Activated naive CD4-positive, alpha-beta T cell treated with anti-CD3 and anti-CD28 coated beads, Interleukin-2, amount 10 ng/mL, durations not matched to agents 7 days and 5 days (primary cell): Measurements from ENCODE around the gene CNOT3.
A peak's percentile ranks its signal among the peaks of the same experiment; 100 is the strongest.
"Not testable (repeated sequence)": the region's sequence is repeated elsewhere in the genome, so short reads cannot be mapped to it uniquely, and the experiment has no call there.

Source experiments
- CTCF ChIA-PET: fragments of 350-600 bp; sonication (Branson Sonifier 250); formaldehyde crosslinking; loops from one replicate; lab custom pipeline; 2021; ENCODE audit warnings: antibody characterized with exemption; lab: Charles Lee
- DNase-seq: peaks from one replicate; pipeline ENCODE4 v3.0.0-alpha.2; 2020
- H3K27ac Mint-ChIP-seq: one replicate; pipeline ENCODE4 v1.8.0; 2021; ENCODE audit warnings: mild to moderate bottlenecking, moderate library complexity, mixed read lengths
- H3K27me3 Mint-ChIP-seq: one replicate; pipeline ENCODE4 v1.8.0; 2021; ENCODE audit warnings: mild to moderate bottlenecking, mixed read lengths
- H3K36me3 Mint-ChIP-seq: one replicate; pipeline ENCODE4 v1.8.0; 2021; ENCODE audit warnings: mixed read lengths
- H3K4me1 Mint-ChIP-seq: one replicate; pipeline ENCODE4 v1.8.0; 2021; ENCODE audit warnings: mixed read lengths
- H3K4me3 Mint-ChIP-seq: one replicate; pipeline ENCODE4 v1.8.0; 2021; ENCODE audit warnings: mild to moderate bottlenecking, moderate library complexity, mixed read lengths
- H3K9me3 Mint-ChIP-seq: one replicate; pipeline ENCODE4 v1.8.0; 2021; ENCODE audit warnings: mixed read lengths

Gene CNOT3

DNA sequence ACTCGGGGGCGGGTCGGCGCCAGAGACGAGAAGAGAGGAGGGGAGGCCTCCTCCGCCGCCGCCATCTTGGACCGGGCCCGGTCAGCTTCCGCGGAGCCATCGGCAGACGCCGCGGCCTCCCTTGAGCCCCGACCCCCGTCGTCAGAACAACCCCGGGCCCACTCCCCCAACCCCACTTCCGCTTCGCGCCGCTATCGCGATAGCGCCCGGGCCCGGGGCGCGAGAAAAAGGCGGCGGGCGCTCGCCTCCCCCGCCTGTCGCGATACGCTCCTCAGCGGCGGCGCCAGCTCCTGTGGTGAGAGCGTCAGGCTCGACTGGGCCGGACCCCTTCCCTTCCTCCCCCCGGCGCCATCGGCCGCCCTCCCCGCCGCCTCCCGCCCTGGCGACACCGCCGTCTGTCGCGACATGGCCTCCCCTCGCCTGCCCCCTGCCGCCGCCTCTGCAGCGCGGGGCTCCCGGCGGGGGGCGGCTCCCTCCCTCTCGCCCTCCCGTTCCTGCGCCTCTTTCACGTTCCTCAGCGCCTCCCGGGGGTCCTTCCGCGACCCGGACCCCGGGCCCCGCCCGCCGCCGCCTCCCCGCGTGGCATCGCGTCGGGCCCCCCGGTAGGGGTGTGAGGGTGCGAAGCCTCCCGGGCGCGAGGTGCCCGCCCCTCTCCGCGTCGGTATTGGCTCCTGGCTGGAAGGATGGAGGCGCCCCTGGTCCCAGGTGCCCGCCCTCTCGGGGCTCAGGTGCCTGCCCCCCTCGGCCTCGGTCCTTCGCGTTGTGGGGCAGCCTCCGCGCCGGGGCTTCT lies at the start of gene CNOT3:
Gene CNOT3, plus strand, starts transcription at position 64 of the 790 bp plus-strand sequence. CDS start 5,217 bp downstream, outside the sequence.
- H3K9me3 Mint-ChIP-seq: peaks cover 3% of the 10 kb centered on the region
- peak within 1 kb of the TSS; percentile 80 for H3K4me3 Mint-ChIP-seq
- H3K4me1 Mint-ChIP-seq: peaks cover 50% of the 10 kb centered on the region
- H3K36me3 Mint-ChIP-seq: peaks cover 32% of the 10 kb centered on the region
- DNase-seq: peak; percentile 65
- CTCF ChIA-PET: interaction anchor here (0.6 to 1.6 kb wide), 3 partner anchors 21 to 41 kb away, joined by 3 to 4 read pairs (median 3); partner anchors contain the start of gene LENG1
- peak within 1 kb of the TSS; percentile 91 for H3K27ac Mint-ChIP-seq
- peaks cover 7% of the 10 kb centered on the region for H3K27me3 Mint-ChIP-seq

DNA sequence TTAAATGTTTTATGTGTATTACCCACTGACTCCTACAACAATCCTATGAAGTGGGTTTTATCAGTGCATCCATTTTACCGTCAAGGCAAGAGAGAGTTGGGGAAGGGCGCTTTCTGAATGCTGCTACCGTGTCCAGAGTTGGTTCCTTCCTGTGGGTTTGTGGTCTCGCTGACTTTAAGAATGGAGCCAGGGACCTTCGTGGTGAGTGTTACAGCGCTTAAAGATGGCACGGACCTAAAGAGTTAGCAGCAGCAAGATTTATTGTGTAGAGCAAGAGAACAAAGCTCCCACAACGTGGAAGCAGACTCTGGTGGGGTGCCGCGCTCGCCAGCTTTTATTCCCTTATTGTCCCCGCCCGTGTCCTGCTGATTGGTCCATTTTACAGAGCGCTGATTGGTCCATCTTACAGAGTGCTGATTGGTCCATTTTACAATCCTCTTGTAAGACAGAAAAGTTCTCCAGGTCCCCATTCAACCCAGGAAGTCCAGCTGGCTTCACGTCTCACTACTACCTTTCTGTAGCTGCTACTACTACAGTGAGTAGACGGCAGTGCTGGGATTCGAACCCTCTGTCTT lies 43.0 kb upstream of the CNOT3 start:
- Mint-ChIP-seq H3K4me1 (peaks cover 16% of the 10 kb centered on the region), H3K27me3 (peaks cover 35% of the 10 kb centered on the region), H3K4me3 (no peak overlapping the region), H3K36me3 (no peaks in the 10 kb centered on the region), H3K27ac (no peak overlapping the region), H3K9me3 (peaks cover 3% of the 10 kb centered on the region)
- CTCF ChIA-PET: no interaction called here
- no peak for DNase-seq

DNA sequence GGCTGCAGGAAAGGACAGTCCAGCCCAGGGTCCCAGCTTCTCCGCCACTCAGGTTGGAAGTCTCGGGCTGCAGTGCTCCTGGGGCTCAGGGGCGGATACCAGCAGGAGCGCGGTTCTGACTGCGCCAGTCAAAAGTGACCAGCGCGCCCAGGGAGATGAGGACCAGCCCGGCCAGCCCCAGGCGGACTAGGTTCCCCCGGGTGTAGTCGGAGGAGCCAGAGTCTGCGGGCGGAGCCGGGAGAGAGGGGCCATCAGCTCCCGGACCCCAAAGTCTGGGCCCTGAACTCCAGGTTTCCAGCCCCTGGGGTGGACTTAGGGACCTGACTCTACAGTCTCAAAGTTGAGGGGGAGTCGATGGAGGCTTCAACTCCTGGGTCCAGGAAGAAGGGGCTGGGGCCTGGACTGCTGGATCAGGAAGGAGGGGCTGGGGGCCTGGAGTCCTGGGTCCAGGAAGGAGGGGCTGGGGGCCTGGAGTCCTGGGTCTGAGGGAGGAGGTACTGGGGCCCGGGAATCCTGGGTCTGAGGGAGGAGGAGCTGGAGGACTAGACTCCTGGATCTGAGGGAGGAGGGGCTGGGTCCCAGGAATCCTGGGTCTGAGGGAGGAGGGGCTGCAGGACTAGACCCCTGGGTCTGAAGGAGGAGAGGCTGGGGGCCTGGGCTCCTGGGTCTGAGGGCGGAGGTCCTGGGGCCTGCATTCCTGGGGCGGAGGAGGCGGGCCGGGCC lies 42.3 kb upstream of the CNOT3 start:
- Mint-ChIP-seq H3K4me3 (no peak overlapping the region), H3K36me3 (no peaks in the 10 kb centered on the region), H3K9me3 (peaks cover 3% of the 10 kb centered on the region), H3K27me3 (peaks cover 38% of the 10 kb centered on the region), H3K4me1 (peaks cover 16% of the 10 kb centered on the region), H3K27ac (no peak overlapping the region)
- CTCF ChIA-PET: interaction anchor here (0.7 kb wide), 1 partner anchor 13 kb away, joined by 3 read pairs; no protein-coding TSS in a partner anchor
- DNase-seq: no peak

DNA sequence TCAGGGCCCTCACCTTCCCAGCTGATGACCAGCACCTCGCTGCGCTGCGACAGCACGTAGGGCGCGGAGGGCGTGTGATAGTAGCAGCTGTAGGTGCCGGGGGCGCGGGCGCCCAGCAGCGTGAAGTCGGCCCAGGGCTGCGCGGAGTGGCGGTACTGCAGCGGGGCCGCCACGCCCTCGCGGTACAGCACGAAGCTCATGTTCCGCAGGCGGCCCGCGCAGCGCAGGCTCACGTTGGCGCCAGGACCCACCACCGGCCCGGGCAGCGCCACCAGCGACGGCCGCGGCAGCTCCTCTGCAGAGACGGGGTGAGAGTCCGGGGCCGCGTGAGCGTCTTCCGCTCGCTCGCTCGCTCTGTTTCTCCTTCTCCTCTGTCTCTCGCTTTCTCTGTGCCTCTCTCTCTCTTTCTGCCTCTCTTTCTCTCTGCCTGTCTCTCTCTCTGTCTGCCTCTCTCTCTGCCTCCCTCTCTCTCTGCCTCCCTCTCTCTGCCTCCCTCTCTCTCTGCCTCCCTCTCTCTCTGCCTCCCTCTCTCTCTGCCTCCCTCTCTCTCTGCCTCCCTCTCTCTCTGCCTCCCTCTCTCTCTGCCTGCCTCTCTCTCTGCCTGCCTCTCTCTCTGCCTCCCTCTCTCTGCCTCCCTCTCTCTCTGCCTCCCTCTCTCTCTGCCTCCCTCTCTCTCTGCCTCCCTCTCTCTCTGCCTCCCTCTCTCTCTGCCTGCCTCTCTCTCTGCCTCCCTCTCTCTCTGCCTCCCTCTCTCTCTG lies 41.5 kb upstream of the CNOT3 start:
- peaks cover 41% of the 10 kb centered on the region for H3K27me3 Mint-ChIP-seq
- CTCF ChIA-PET: interaction anchor here (0.7 to 1.1 kb wide), 2 partner anchors 14 to 253 kb away, joined by 3 read pairs; no protein-coding TSS in a partner anchor
- H3K4me1 Mint-ChIP-seq: peaks cover 16% of the 10 kb centered on the region
- H3K9me3 Mint-ChIP-seq, H3K36me3 Mint-ChIP-seq: not testable (repeated sequence)
- DNase-seq: peak; percentile 69
- H3K4me3 Mint-ChIP-seq: peak overlapping the region; percentile 69
- peak overlapping the region; percentile 66 for H3K27ac Mint-ChIP-seq

DNA sequence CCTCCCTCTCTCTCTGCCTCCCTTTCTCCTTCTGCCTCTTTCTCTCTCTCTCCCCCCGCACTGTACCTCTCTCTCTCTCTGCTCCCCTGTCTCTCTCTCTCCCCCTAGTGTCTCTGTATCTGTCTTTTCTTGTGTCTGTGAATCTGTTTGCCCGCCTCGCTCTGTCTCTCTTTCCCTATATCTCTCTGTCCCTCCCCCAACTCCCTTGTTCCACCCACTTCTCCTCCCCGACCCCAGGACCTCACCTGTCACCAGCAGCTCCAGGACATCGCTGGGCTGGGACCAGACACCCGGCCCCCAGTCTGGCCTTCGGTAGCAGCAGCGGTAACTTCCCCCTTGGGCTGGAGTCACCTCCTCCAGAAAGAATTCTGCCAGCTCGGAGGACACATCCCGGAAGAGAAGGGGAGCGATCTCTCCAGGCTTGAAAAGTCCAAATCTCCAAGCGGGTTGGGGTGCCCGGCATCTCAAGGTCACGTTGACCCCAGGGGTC lies 40.9 kb upstream of the CNOT3 start:
- peaks cover 16% of the 10 kb centered on the region for H3K4me1 Mint-ChIP-seq
- CTCF ChIA-PET: interaction anchor here (0.7 to 1.1 kb wide), 3 partner anchors 10 to 253 kb away, joined by 3 to 4 read pairs (median 3); partner anchors contain the start of gene CNOT3
- peaks cover 41% of the 10 kb centered on the region for H3K27me3 Mint-ChIP-seq
- H3K4me3 Mint-ChIP-seq: peak overlapping the region; percentile 50
- H3K27ac Mint-ChIP-seq: peak overlapping the region; percentile 11
- peaks cover 3% of the 10 kb centered on the region for H3K9me3 Mint-ChIP-seq
- no peaks in the 10 kb centered on the region for H3K36me3 Mint-ChIP-seq
- no peak for DNase-seq

DNA sequence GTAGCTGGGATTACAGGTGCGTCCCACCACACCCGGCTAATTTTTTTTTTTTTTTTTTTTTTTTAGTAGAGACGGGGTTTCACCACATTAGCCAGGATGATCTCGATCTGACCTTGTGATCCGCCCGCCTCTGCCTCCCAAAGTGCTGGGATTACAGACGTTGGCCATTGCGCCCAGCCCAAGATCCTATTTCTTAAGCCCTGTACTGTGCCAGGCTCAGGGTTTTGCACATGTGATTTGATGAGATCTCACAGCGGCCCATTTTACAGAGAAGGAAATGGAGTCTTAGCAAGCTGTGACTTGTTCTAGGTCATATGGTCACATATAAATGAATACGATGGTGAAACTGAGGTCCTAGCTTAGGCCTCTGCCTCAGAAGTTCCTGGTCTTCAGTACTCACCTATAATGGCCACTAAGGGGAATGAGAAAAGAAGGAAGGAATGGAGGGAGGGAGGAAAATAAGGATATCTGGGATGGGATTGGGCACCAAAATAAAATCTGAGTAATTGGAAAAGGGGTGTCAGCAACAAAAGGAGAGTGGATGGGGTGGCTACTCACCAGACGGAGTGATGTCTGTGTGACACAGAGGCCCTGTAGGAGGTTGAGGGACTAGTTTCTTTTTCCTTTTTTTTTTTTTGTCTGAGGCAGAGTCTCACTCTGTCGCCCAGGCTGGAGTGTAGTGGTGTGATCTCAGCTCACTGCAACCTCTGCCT lies 38.2 kb upstream of the CNOT3 start:
- Mint-ChIP-seq H3K36me3 (peaks cover 3% of the 10 kb centered on the region), H3K4me1 (peaks cover 28% of the 10 kb centered on the region), H3K4me3 (no peak overlapping the region), H3K27ac (no peak overlapping the region), H3K27me3 (peaks cover 34% of the 10 kb centered on the region), H3K9me3 (no peaks in the 10 kb centered on the region)
- DNase-seq: no peak
- CTCF ChIA-PET: no interaction called here

DNA sequence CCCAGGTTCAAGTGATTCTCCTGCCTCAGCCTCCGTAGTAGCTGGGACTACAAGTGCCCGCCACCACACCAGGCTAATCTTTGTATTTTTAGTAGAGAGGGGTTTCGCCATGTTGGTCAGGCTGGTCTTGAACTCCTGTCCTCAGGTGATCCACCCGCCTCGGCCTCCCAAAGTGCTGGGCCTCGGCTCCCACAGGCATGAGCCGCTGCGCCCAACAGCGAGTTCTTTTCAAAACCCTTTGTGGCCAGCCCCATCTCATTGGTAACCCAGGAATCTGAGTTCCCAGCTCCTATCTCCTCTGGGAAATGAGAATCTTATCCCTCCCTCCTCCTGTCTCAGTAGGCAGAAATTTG lies 37.7 kb upstream of the CNOT3 start:
- peaks cover 29% of the 10 kb centered on the region for H3K27me3 Mint-ChIP-seq

DNA sequence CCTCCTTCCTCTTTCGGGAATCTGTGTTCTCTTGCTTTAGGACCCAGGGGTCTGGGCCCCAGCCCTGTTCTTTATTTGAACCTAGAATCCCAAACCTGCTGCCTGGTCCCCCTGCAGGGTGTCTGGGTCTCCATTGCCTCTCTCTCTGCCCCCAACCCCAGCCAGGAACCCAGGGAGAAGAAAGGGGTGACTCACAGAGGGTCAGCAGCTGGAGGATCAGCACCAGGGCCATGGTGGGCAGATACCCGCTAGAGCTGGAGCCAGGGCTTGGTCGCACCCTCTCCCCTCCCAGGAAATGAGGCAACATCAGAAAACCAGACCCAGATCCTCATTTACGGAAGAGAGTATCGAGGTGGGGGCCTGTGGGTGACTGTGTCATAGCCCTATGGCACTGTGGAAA lies 37.0 kb upstream of the CNOT3 start, which contains the start of gene OSCAR:
Gene OSCAR, minus strand, starts transcription at position 243 of the 400 bp plus-strand sequence. Its CDS starts 11 bp downstream, at position 232.
- CTCF ChIA-PET: no interaction called here
- H3K4me1 Mint-ChIP-seq: peaks cover 30% of the 10 kb centered on the region
- DNase-seq: no peak
- no peaks in the 10 kb centered on the region for H3K9me3 Mint-ChIP-seq
- H3K4me3 Mint-ChIP-seq: peak within 1 kb of the TSS; percentile 2
- H3K27ac Mint-ChIP-seq: peak within 1 kb of the TSS; percentile 60
- H3K27me3 Mint-ChIP-seq: peaks cover 23% of the 10 kb centered on the region
- peaks cover 6% of the 10 kb centered on the region for H3K36me3 Mint-ChIP-seq

More for the DNA sequence above, 37.7 kb upstream of the CNOT3 start:
- H3K36me3 Mint-ChIP-seq, H3K4me3 Mint-ChIP-seq, H3K27ac Mint-ChIP-seq, H3K9me3 Mint-ChIP-seq, CTCF ChIA-PET, DNase-seq: not testable (repeated sequence)
- peaks cover 26% of the 10 kb centered on the region for H3K4me1 Mint-ChIP-seq

DNA sequence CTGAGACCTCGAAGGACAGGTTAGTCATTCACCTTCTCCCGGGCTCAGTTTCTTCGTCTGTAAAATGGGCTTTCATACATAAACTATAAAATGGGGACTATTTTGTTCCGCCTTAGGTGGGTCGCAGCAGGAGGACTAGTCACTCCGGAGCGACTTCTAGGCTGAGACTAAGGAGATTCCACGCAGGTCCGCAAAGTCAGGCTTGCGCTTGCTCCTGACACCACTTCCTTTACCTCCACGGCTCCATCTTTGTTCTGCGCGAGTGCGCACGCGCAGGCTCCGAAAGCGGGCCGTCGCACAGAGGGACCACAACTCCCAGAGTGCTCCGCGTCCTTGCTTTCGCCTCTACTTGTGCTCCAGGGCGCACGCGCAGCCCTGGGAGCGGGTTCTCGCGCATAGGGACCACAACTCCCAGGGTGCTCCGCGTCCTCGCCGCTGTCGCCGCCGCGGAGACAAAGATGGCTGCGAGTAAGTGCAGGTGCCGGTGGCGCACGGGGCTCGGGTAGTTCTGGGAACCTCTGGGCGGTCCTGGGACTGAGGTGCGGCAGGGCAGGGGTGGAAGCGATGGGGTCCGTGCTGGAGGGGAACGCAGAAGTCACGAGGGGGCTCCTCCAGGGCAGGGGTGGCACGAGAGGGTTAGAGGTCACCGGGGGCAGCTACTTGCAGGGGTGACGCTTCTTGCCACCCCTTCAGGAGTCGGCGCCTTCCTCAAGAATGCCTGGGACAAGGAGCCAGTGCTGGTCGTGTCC lies 35.0 kb upstream of the CNOT3 start, which contains the start of gene NDUFA3:
Gene NDUFA3, plus strand, starts transcription at position 435 of the 749 bp plus-strand sequence. Its CDS starts 24 bp downstream, at position 459.
- H3K4me3 Mint-ChIP-seq: peak within 1 kb of the TSS; percentile 99
- peak; percentile 98 for DNase-seq
- peaks cover 8% of the 10 kb centered on the region for H3K27me3 Mint-ChIP-seq
- H3K36me3 Mint-ChIP-seq: peaks cover 23% of the 10 kb centered on the region
- H3K27ac Mint-ChIP-seq: peak within 1 kb of the TSS; percentile 91
- peaks cover 27% of the 10 kb centered on the region for H3K4me1 Mint-ChIP-seq
- CTCF ChIA-PET: no interaction called here
- H3K9me3 Mint-ChIP-seq: no peaks in the 10 kb centered on the region

DNA sequence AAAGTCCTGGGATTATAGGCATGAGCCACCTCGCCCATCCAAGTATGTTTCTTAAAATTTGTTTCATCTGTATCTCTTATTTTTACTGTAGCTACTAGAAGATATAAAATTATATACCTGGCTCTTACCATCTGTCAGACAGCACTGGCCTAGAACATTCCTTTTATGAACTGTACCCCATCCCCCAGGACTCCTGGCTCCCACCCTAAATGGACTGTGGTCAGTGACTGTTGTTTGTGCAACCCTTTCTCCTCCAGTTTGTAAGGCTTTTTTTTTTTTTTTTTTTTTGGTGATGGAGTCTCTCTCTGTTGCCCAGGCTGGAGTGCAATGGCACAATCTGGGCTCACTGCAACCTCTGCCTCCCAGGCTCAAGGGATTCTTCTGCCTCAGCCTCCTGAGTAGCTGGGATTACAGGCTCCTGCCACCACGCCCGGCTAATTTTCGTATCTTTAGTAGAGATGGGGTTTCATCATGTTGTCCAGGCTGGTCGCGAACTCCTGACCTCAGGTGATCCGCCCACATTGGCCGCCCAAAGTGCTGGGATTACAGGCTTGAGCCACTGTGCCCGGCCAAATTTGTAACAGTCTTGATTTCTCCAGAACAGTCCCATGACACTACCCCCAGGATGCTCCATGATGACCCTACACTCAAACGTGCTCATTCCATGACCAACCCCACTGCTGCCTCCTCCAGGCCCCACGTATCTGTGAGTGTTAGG lies 32.4 kb upstream of the CNOT3 start:
- Mint-ChIP-seq H3K27me3 (peaks cover 5% of the 10 kb centered on the region), H3K27ac (no peak overlapping the region), H3K4me3 (no peak overlapping the region), H3K36me3 (peaks cover 32% of the 10 kb centered on the region), H3K9me3 (no peaks in the 10 kb centered on the region), H3K4me1 (peaks cover 28% of the 10 kb centered on the region)
- CTCF ChIA-PET: no interaction called here
- DNase-seq: no peak

DNA sequence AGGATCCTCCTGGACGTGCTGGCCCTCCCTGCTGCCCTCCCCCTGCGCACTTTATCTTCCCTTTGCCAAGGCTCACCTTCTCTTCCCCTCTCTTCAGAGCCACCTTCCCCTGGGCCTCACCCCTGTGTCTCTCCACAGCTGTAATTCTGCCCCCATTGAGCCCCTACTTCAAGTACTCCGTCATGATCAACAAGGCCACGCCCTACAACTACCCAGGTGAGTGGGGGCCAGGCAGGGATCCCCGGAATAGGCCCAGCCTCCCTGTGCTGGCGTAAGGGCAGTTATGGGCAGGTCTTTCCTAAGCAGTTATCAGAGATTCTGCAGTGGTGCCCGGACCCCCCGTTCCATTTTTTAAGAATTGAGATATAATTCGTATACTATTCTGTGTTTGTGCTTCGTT lies 31.8 kb upstream of the CNOT3 start:
- Mint-ChIP-seq H3K4me3 (no peak overlapping the region), H3K27ac (peak overlapping the region; percentile 62), H3K27me3 (no peaks in the 10 kb centered on the region), H3K36me3 (peaks cover 37% of the 10 kb centered on the region), H3K9me3 (no peaks in the 10 kb centered on the region), H3K4me1 (peaks cover 31% of the 10 kb centered on the region)
- CTCF ChIA-PET: no interaction called here
- DNase-seq: no peak

DNA sequence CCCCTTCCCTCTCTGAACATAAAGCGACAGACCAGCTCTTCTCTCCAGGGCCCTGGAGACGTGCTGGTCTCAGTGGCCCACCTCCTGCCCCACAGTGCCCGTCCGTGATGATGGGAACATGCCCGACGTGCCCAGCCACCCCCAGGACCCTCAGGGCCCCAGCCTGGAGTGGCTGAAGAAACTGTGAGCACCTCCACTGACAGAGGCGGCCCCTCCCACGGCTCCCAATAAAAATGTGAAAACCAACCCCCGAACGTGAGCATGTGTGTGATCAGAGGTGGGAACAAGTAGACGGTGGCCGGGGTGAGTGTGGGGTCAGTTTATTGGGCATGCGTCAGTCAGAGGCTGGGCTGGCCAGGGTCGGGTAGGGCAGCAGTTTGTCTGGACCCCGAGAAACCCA lies 30.8 kb upstream of the CNOT3 start:
- CTCF ChIA-PET: no interaction called here
- no peak overlapping the region for H3K4me3 Mint-ChIP-seq
- no peak overlapping the region for H3K27ac Mint-ChIP-seq
- H3K9me3 Mint-ChIP-seq: no peaks in the 10 kb centered on the region
- no peak for DNase-seq
- H3K4me1 Mint-ChIP-seq: peaks cover 32% of the 10 kb centered on the region
- H3K27me3 Mint-ChIP-seq: no peaks in the 10 kb centered on the region
- H3K36me3 Mint-ChIP-seq: peaks cover 40% of the 10 kb centered on the region
